Breast epithelium (tissue), 3 donors: ENCODE results near the gene CGRRF1.

Experiments
- POLR2A ChIP-seq: fragments of 450-650 bp; IDR thresholded peaks from one replicate; pipeline ENCODE4 v1.6.1; 2016; ENCODE audit warnings: antibody characterized with exemption, mild to moderate bottlenecking, moderate library complexity
- POLR2AphosphoS5 ChIP-seq, 3 donors: sonication (generic); formaldehyde crosslinking; IDR thresholded peaks; one replicate each; pipeline ENCODE4 v1.6.1; 2017; ENCODE audit warnings: antibody characterized with exemption in 3 of 3
- TF ChIP-seq, protein P1 (sequence below), 3 donors: fragments of 450-650 bp; IDR thresholded peaks; one replicate each; pipeline ENCODE4 v1.5.1; 2016 to 2017; ENCODE audit warnings: antibody characterized with exemption in 3 of 3, mild to moderate bottlenecking in 3 of 3, moderate library complexity in 3 of 3

DNA sequence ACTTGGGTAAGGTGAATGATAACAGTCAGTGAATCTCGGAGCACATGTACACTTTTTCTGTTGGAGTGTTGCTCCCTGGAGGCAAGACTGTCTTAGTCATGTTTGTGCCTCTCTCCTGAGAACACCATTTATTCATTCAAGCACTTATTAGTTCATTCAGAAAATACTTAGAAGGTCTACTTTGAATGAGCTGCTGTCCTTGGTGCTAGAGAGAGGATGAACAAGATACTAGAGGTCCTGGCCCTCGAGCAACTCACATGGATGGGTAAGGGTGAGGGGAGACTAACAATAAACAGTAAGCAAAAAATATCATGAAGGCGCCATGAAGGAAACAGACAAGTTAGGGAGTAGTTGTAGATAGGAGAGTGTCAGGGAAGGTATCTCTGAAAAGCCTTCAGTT is 40.2 kb downstream of the CGRRF1 start:
- TF ChIP-seq, protein P1, sequence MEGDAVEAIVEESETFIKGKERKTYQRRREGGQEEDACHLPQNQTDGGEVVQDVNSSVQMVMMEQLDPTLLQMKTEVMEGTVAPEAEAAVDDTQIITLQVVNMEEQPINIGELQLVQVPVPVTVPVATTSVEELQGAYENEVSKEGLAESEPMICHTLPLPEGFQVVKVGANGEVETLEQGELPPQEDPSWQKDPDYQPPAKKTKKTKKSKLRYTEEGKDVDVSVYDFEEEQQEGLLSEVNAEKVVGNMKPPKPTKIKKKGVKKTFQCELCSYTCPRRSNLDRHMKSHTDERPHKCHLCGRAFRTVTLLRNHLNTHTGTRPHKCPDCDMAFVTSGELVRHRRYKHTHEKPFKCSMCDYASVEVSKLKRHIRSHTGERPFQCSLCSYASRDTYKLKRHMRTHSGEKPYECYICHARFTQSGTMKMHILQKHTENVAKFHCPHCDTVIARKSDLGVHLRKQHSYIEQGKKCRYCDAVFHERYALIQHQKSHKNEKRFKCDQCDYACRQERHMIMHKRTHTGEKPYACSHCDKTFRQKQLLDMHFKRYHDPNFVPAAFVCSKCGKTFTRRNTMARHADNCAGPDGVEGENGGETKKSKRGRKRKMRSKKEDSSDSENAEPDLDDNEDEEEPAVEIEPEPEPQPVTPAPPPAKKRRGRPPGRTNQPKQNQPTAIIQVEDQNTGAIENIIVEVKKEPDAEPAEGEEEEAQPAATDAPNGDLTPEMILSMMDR (IDR thresholded peaks at IDR 0.05): no peak
- TF ChIP-seq POLR2A: no peak
- no peak for TF ChIP-seq POLR2AphosphoS5 (IDR thresholded peaks at IDR 0.05)
